HG03432 (cell line): ENCODE measurements around the gene HYI.
"Not testable (repeated sequence)": the region's sequence is repeated elsewhere in the genome, so short reads cannot be mapped to it uniquely, and the experiment has no call there.

Experiments used
- ATAC-seq: cut with Tn5 transposase; IDR thresholded peaks from one replicate; pipeline ENCODE4 v1.9.1; 2021; ENCODE audit warnings: mild to moderate bottlenecking, moderate library complexity; ENCODE audit not compliant: unreplicated experiment

Gene HYI

GRCh38 chr1:43465505-43466067 is 11.9 kb upstream of the HYI start:
- ATAC-seq, result no peak

GRCh38 chr1:43464681-43465504 is 11.2 kb upstream of the HYI start:
- ATAC-seq, result no peak

DNA sequence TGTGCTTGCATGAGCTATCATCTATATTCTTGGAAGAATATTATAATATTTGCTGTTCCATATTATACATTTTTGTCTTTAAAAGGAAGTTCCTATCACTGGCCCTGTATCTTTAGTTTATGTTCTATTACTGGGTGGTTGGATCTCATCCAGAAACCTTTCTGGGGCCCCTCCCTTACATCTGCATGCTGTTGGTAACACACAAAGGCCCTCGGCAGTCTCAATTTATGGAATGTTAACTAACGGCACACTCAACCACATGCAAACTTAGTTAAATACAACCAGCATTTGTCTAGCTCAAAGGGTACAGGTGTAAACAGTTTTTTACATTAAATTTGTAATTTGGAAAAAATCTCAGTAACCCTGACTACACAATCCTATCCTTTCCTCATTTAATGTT is 9.7 kb upstream of the HYI start:
- ATAC-seq, result no peak

DNA sequence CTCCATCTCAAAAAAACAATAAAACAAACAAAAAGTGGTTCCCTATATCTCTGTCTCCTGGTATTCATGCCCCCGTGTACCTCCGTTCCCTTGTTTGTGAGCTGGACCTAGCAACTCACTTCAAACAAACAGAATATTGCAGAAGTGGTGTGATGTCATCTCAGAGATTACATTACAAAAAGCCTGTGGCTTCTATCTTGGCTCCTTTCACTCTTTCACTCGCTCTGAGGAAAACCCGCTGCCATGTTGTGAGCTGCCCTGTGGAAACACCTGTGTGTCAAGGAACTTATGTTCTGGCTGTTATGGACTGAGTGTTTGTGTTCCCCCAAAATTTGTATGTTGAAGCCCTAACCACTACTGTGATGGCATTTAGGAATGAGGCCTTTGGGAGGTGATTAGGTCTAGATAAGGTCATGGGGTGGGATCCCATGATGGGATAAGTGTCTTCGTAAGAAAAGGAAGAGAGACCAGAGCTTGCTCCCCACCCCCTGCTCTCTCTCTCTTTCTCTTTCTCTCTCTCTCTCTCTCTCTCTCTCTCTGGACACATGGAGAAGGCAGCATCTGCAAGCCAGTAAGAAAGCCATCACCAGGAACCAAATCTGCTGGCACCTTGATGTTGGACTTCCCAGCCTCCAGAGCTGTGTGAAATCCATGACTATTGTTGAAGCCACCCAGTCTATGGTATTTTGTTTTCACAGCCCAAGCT is 7.4 kb upstream of the HYI start:
- no peak for ATAC-seq

DNA sequence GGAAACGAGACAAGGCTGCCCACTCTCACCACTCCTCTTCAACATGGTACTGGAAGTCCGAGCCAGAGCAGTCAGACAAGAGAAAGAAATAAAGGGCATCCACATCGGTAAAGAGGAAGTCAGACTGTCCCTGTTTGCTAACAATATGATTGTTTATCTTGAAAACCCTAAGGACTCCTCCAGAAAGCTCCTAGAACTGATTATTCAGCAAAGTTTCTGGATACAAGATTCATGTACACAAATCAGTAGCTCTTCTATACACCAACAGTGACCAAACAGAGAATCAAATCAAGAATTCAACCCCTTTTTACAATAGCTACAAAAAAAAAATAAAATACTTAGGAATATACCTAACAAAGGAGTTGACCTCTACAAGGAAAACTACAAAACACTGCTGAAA is 4.6 kb upstream of the HYI start:
- not testable (repeated sequence) for ATAC-seq

GRCh38 chr1:43455213-43455889 is 1.6 kb upstream of the HYI start:
- no peak for ATAC-seq

DNA sequence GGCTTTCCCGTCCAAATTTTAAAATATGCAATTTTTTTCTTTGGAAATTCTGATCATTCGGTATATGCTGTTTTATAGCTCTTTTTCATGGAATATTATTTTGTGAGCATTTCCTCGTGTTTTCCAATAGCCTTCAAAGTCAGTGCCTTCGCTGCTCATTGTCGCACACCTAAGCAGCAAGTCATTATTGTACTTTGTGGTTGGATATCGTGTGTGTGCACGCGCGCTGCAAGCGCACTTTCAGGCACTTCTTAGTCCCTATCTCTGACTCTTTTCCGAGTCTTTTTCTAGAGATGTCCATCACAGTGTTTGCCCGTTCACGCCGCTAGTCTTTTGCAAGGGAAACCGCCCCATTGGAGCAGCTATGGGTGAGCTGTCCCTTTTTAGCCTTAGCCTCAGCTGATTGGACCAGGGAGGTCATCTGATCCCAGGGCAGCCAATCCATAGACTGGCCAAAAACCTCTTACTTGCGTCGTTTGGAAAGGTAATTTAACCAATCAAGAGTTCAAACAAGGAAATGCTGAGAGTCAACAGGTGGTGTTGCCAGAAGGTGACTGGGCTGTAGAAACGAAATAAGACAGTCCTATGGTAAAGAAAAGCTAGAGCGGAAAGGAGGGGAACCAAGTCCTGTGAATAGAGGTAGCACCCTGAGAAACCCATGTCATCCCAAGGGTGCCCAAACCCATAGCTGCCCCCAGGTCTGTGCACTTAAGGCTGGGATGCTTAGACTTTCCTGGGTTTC is 710 bp upstream of the HYI start:
- ATAC-seq, result peak; percentile 70

DNA sequence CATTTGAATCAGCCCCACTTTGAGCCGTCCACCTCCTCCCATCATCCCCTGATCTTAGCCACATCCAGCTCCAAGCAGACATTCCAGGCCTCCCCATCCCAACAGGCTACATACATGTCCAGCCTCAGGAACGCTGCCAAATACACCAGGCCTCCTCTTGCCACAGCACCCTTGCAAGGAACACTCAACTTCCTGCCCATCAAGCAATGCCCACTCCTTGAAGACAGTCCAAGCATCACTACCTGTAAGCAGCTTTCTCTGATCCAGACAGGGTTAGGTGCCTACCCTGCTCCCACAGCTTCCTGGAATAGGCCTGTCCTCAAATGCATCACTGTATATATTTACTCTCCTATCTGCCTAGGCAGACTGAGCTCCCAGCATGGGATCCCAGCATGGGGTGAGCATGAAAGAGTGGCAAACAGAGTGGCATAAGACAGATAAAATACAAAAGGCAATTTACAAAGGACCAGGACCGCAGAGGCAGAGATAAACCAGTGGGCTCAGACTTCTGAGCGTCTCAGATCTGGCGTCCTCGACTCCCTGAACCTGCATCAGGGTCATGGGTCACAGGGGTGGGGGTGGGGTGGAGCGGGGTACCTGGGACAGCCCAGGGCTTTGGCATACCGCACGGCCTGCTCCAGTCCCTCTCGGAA is 816 bp downstream of the HYI start:
- no peak for ATAC-seq

- ATAC-seq, result no peak
These were observed 1.8 kb downstream of the HYI start for GRCh38 chr1:43451701-43452532.

DNA sequence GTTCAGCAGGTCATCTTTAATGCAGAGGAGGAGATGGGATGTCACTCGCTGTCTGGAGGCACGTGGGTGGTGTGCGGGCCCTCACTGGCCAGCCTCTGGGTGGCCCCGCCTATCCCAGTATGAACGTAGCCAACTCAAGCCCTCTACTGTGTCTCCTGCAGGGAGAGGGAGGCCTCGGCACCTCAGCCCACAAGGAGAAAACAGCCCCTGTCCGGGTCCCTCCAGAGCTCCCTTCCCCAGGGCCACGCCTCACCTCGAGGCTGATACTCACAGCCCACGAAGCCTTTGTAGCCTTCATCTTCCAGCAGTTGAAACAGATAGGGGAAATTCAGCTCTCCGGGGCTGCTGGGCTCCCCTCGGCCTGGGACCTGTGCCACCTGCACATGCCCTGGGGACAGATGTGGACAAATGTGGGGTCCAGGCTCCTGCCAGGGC is 2.6 kb downstream of the HYI start:
- ATAC-seq, result no peak

- no peak for ATAC-seq
These were observed 3.3 kb downstream of the HYI start for GRCh38 chr1:43450251-43450941.

- ATAC-seq, result no peak
These were observed 4.0 kb downstream of the HYI start for GRCh38 chr1:43449708-43450069.

GRCh38 chr1:43448955-43449707 is 4.6 kb downstream of the HYI start:
- no peak for ATAC-seq

DNA sequence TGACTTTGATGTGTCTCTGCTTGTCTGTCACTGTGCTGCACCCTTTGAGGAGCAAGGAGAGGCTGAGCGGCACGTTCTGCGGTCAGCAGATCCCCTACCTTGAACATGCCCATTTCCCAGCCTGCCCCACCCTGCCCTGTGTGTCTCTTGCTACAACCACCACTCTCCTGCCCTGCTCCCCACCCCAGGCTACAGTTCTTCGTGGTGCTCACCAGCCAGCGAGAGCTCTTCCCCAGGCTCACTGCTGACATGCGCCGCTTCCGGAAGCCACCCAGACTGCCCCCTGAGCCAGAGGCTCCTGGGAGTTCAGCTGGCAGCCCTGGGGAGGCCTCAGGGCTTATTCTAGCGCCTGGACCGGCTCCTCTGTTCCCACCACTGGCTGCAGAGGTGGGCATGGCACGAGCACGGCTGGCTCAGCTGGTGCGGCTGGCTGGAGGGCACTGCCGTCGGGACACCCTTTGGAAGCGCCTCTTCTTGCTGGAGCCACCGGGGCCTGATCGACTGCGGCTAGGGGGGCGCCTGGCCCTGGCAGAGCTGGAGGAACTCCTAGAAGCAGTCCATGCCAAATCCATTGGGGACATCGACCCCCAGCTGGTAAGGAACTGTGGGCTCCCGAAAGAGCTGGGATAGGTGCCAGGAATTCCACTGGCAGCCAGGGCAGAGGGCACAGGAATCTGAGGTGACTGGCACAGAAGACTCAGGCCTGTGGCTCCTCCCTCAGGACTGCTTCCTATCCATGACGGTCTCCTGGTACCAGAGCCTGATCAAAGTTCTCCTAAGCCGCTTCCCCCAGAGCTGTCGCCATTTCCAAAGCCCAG is 5.6 kb downstream of the HYI start:
- no peak for ATAC-seq

GRCh38 chr1:43446881-43447835 is 6.6 kb downstream of the HYI start:
- ATAC-seq, result no peak

DNA sequence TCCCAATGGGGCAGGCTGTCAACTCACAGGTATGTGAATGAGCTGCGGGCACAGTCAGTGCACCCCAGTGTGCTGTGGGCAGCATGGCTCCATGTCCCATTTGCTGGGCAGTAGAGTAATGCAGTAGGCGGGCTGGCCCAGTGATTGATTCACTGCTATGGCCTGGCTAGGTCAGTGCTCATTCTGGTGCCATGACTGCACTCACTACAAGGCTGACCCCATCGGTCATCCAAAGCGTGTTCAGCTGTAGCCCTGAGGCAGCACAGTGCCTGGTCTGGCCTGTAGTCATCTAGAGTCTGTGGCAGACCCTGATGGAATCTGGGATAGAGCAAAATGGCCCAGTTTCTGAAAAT is 7.4 kb downstream of the HYI start:
- no peak for ATAC-seq
